Effector memory CD4-positive, alpha-beta T cell (primary cell): Measurements from ENCODE around the gene USP7.

Experiments used
- DNase-seq, 3 donors: peaks; one replicate each; pipeline ENCODE4 v3.0.0-alpha.2; 2020
- H3K27ac ChIP-seq: 2 replicates; pipeline ENCODE4 v1.7.0; 2013; ENCODE audit warnings: mild to moderate bottlenecking, low read length, moderate library complexity; ENCODE audit not compliant: insufficient read depth, poor library complexity, severe bottlenecking
- H3K27me3 ChIP-seq: replicated peaks from 2 replicates; pipeline ENCODE4 v1.7.0; 2013; ENCODE audit warnings: mild to moderate bottlenecking, low read length; ENCODE audit not compliant: insufficient read depth, control insufficient read depth, poor library complexity, severe bottlenecking
- H3K36me3 ChIP-seq: 2 replicates; pipeline ENCODE4 v1.7.0; 2013; ENCODE audit warnings: mild to moderate bottlenecking, low read length, moderate library complexity; ENCODE audit not compliant: control insufficient read depth, insufficient read depth
- H3K4me1 ChIP-seq: 2 replicates; pipeline ENCODE4 v1.7.0; 2013; ENCODE audit warnings: low read length, mild to moderate bottlenecking; ENCODE audit not compliant: control insufficient read depth, insufficient read depth, poor library complexity, severe bottlenecking
- H3K4me3 ChIP-seq: 2 replicates; pipeline ENCODE4 v1.7.0; 2013; ENCODE audit warnings: low read length, low read depth, mild to moderate bottlenecking; ENCODE audit not compliant: insufficient read depth, poor library complexity, severe bottlenecking
- H3K9me3 ChIP-seq: 2 replicates; pipeline ENCODE4 v1.7.0; 2013; ENCODE audit warnings: mild to moderate bottlenecking, low read length, moderate library complexity; ENCODE audit not compliant: control insufficient read depth

USP7 gene

GRCh38 chr16:8963010-8963820 lies 491 bp downstream of the USP7 start:
- H3K36me3 ChIP-seq = no peaks in the 10 kb centered on the region
- peak overlapping the region; percentile 69 for H3K4me3 ChIP-seq
- H3K27ac ChIP-seq = peak overlapping the region; percentile 89
- peaks cover 43% of the 10 kb centered on the region for H3K4me1 ChIP-seq
- no peaks in the 10 kb centered on the region for H3K27me3 ChIP-seq
- H3K9me3 ChIP-seq = no peaks in the 10 kb centered on the region
- peak in 1 of 3 donors; percentile 9 for DNase-seq

- Histone ChIP-seq H3K4me1 (peaks cover 50% of the 10 kb centered on the region), H3K4me3 (peak overlapping the region; percentile 69), H3K27me3 (no peaks in the 10 kb centered on the region), H3K9me3 (no peaks in the 10 kb centered on the region), H3K27ac (peak overlapping the region; percentile 89), H3K36me3 (no peaks in the 10 kb centered on the region)
- DNase-seq = peak; percentile 48 to 53 (median 51)
Observed at GRCh38 chr16:8962393-8963009, 1.2 kb downstream of the USP7 start.

DNA sequence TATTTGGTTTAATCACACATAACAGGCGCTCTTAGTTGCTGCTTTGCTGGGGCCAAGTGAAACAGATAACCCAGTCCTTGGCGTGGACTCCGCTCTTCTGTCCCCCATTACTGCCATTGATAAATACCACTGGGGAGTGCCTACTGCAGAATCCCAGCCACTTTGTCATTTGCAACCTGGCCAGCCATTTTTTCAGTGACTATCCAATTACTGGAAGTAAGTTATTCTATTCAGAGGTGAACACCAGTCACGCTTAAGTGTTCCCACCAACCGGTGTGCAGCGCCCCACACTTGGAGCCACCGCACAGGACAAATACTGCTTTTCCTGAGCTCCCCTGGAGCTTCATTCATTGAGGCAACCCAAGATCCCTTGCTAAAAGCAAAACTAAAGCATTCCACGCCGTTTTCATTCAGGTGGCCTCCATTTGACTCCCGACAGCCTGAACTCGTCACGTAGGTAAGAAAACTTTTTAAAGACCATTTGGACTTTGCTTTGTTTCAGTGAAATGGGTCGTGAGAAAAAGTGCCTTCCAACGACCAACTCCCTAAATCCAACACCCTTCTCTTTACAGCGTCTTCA lies 1.8 kb downstream of the USP7 start:
- no peak for DNase-seq
- Histone ChIP-seq H3K4me3 (peak overlapping the region; percentile 69), H3K4me1 (peaks cover 56% of the 10 kb centered on the region), H3K27me3 (no peaks in the 10 kb centered on the region), H3K27ac (peak overlapping the region; percentile 89), H3K36me3 (no peaks in the 10 kb centered on the region), H3K9me3 (no peaks in the 10 kb centered on the region)

DNA sequence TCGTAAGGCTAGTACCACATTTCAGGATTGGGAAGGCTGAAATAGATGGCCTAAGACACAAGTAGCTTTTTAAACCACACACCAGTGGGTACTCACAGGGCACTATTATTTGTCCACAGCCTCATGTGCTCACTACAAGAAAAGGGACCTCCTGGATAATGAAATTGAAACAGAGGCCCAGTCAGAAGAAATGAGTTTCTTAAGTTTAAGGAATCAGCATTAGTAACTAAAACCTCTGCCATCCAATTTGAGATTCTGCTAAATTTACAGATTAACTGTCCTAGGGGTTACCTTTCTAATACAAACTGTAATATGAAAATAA lies 3.0 kb downstream of the USP7 start:
- peak overlapping the region; percentile 59 for H3K27ac ChIP-seq

GRCh38 chr16:8959921-8960787 lies 3.6 kb downstream of the USP7 start:
- H3K9me3 ChIP-seq = no peaks in the 10 kb centered on the region
- H3K27me3 ChIP-seq = no peaks in the 10 kb centered on the region
- no peaks in the 10 kb centered on the region for H3K36me3 ChIP-seq
- no peak for DNase-seq
- H3K4me3 ChIP-seq = peak overlapping the region; percentile 19
- H3K4me1 ChIP-seq = peaks cover 65% of the 10 kb centered on the region
- H3K27ac ChIP-seq = peak overlapping the region; percentile 59

More for the DNA sequence above, 3.0 kb downstream of the USP7 start:
- Histone ChIP-seq H3K9me3 (no peaks in the 10 kb centered on the region), H3K4me3 (peak overlapping the region; percentile 4), H3K27me3 (no peaks in the 10 kb centered on the region), H3K4me1 (peaks cover 65% of the 10 kb centered on the region), H3K36me3 (no peaks in the 10 kb centered on the region)
- no peak for DNase-seq

- H3K4me3 ChIP-seq = peak overlapping the region; percentile 36
- H3K36me3 ChIP-seq = no peaks in the 10 kb centered on the region
- H3K4me1 ChIP-seq = peaks cover 65% of the 10 kb centered on the region
- H3K27ac ChIP-seq = peak overlapping the region; percentile 59
- DNase-seq = peak in 2 of 3 donors; percentile 19 to 25
- H3K9me3 ChIP-seq = no peaks in the 10 kb centered on the region
- no peaks in the 10 kb centered on the region for H3K27me3 ChIP-seq
Observed at GRCh38 chr16:8958344-8959167, 5.2 kb downstream of the USP7 start.

DNA sequence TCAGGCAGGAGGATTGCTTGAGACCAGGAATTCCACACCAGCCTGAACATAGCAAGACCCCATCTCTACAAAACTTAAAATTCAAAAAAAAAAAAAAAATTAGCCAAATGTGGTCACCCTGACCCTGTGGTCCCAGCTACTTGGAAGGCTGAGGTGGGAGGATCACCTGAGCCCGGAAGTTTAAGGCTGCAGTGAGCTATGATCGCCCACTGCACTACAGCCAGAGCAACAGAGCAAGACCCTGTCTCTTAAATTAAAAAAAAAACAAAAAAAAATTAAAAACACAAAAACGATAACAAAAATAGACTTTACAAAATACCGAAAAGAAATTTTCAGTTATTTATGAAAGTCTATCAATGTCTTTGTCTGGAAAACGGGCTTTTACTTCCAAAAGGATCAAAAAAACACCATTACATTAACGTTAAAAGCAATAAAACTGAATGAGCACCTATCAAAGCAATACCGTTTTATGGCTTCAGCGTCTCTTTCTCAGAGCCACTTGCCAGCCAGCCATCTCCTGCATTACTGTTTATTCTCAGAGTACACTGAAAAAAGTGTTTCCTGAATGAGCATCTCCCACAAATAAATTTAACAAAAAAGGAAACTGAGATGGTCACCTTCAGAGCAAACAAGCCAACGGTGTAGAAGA lies 6.1 kb downstream of the USP7 start:
- peaks cover 73% of the 10 kb centered on the region for H3K4me1 ChIP-seq
- peak overlapping the region; percentile 36 for H3K4me3 ChIP-seq

GRCh38 chr16:8957063-8957397 lies 6.7 kb downstream of the USP7 start:
- Histone ChIP-seq H3K27me3 (no peaks in the 10 kb centered on the region), H3K9me3 (no peaks in the 10 kb centered on the region), H3K4me3 (no peak overlapping the region), H3K27ac (no peak overlapping the region), H3K36me3 (no peaks in the 10 kb centered on the region), H3K4me1 (peaks cover 74% of the 10 kb centered on the region)
- DNase-seq = no peak

More for the DNA sequence above, 6.1 kb downstream of the USP7 start:
- H3K27me3 ChIP-seq = no peaks in the 10 kb centered on the region
- H3K27ac ChIP-seq = peak overlapping the region; percentile 59
- no peaks in the 10 kb centered on the region for H3K36me3 ChIP-seq
- no peak for DNase-seq
- H3K9me3 ChIP-seq = no peaks in the 10 kb centered on the region
